AG04450 (cell line): ENCODE measurements around the gene SYT9. TPM values are rescaled to one million over a fixed set of nuclear protein-coding genes. Genes with fewer than 3 reads are reported as not detected.
A peak's percentile ranks its signal among the peaks of the same experiment; 100 is the strongest.

ENCODE experiments used
- CTCF ChIA-PET: fragments of 300-600, 350-600 bp; formaldehyde crosslinking; extraction: SDS; loops from one replicate; lab custom pipeline; 2022; ENCODE audit warnings: antibody characterized with exemption, inconsistent platforms; lab: Charles Lee
- POLR2A ChIA-PET: fragments of 350-600 bp; formaldehyde crosslinking; extraction: SDS; loops from one replicate; lab custom pipeline; 2021; ENCODE audit warnings: antibody characterized with exemption, inconsistent platforms; lab: Yijun Ruan, JAX
- DNase-seq: peaks from one replicate; pipeline ENCODE4 v3.0.0-alpha.2; 2011; ENCODE audit warnings: low read depth, low spot score
- H3K27ac ChIP-seq: one replicate; pipeline ENCODE4 v1.5.1; 2012; ENCODE audit warnings: low read depth, low read length, control low read depth
- H3K27me3 ChIP-seq: one replicate; pipeline ENCODE4 v1.6.0; 2012; ENCODE audit warnings: low read length; ENCODE audit not compliant: control insufficient read depth, insufficient read depth
- H3K4me3 ChIP-seq: 2 replicates; pipeline ENCODE4 v1.5.1; 2011; ENCODE audit warnings: mild to moderate bottlenecking, low read depth, low read length, control low read depth
- H3K9me3 ChIP-seq: 2 replicates; pipeline ENCODE4 v1.5.1; 2012; ENCODE audit warnings: low read length; ENCODE audit not compliant: control insufficient read depth, insufficient read depth
- CTCF ChIP-seq: IDR thresholded peaks from 2 replicates; pipeline ENCODE4 v1.5.1; 2011; ENCODE audit warnings: low read depth, low read length, control low read depth, inconsistent platforms
- polyA plus RNA-seq: library from polyadenylated mRNA; depleted of rRNA; stranded (reverse); fragments of >200 nt; gene quantifications from 2 replicates; pipeline ENCODE4 v1.2.3, GENCODE V29; 2011

The SYT9 gene
- polyA plus RNA-seq, 1 experiment = not detected

DNA sequence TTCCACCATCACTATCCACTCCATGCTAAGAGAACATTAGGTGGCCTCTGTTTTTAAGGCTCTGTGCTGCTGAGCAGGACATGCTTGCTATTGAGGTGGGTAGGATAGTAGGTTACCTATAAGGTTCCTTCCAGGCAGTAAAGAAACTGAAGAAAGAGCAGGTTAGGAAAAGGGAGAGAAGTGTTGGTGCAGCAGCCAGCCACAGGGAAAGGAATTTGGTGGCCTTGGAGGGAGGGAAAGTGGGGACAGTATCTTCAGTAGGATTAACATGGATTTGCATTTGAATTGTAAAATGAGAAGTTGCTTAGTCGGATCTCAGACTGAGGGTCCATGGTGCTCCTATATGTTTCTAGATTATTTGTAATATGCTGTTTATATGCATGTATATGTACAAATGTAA lies 184.4 kb downstream of the SYT9 start:
- Histone ChIP-seq H3K9me3 (no peaks in the 10 kb centered on the region), H3K27me3 (peaks cover 2% of the 10 kb centered on the region), H3K4me3 (no peak overlapping the region), H3K27ac (no peak overlapping the region)
- TF ChIP-seq CTCF = no peak
- ChIA-PET CTCF (no interaction called here), POLR2A (no interaction called here)
- no peak for DNase-seq

- no peak for DNase-seq
- CTCF ChIA-PET = no interaction called here
- POLR2A ChIA-PET = no interaction called here
- no peaks in the 10 kb centered on the region for H3K9me3 ChIP-seq
- H3K27me3 ChIP-seq = peaks cover 2% of the 10 kb centered on the region
- TF ChIP-seq CTCF = no peak
- H3K27ac ChIP-seq = no peak overlapping the region
- no peak overlapping the region for H3K4me3 ChIP-seq
These were observed 185.0 kb downstream of the SYT9 start for GRCh38 chr11:7436657-7437056.

DNA sequence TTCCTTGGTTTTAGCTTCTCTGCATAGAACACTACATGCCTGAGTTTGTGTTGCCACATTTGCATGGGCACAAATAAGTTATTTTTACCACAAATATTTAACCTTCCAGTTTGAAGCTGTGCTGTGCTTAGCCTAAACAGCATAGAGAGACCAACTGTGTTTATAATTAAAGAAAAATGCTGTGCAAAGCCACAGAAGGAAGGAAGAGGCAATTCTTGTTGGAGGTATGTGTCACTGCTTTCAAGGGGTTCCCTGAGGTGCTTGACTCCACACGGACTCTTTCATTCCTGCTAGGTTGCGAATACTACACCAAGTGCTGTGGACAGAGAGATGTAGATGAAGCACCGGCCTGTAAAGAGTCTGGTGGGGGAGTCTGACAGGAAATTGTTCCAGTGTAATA lies 186.0 kb downstream of the SYT9 start:
- DNase-seq = no peak
- no peaks in the 10 kb centered on the region for H3K9me3 ChIP-seq
- H3K27ac ChIP-seq = no peak overlapping the region
- CTCF ChIA-PET = interaction anchor here (0.7 kb wide), 1 partner anchor 524 kb away, joined by 5 read pairs; no protein-coding TSS in a partner anchor
- no peak overlapping the region for H3K4me3 ChIP-seq
- POLR2A ChIA-PET = no interaction called here
- no peak for TF ChIP-seq CTCF
- peaks cover 2% of the 10 kb centered on the region for H3K27me3 ChIP-seq

GRCh38 chr11:7439746-7440320 lies 188.1 kb downstream of the SYT9 start:
- no peak for TF ChIP-seq CTCF
- Histone ChIP-seq H3K27ac (no peak overlapping the region), H3K27me3 (peaks cover 5% of the 10 kb centered on the region), H3K4me3 (no peak overlapping the region), H3K9me3 (no peaks in the 10 kb centered on the region)
- no peak for DNase-seq
- ChIA-PET CTCF (interaction anchor here (0.6 to 5.5 kb wide), 3 partner anchors 20 to 341 kb away, joined by 3 to 53 read pairs (median 7); no protein-coding TSS in a partner anchor), POLR2A (no interaction called here)

- Histone ChIP-seq H3K27ac (no peak overlapping the region), H3K4me3 (no peak overlapping the region), H3K9me3 (no peaks in the 10 kb centered on the region), H3K27me3 (peaks cover 5% of the 10 kb centered on the region)
- CTCF ChIA-PET = interaction anchor here (0.6 to 5.5 kb wide), 18 partner anchors 8 to 688 kb away, joined by 3 to 53 read pairs (median 5); no protein-coding TSS in a partner anchor
- peak; percentile 2 for DNase-seq
- TF ChIP-seq CTCF = peak; percentile 86
- POLR2A ChIA-PET = no interaction called here
These were observed 191.0 kb downstream of the SYT9 start for GRCh38 chr11:7442588-7443215.
